RWPE1 (cell line): ENCODE results near the gene NTNG2.

Experiments
- CTCF ChIA-PET: fragments of 350-600 bp; sonication (Branson Sonifier 250); formaldehyde crosslinking; extraction: SDS; loops from one replicate; lab custom pipeline; 2021; lab: Yijun Ruan, JAX
- POLR2A ChIA-PET: fragments of 400-600 bp; formaldehyde crosslinking; extraction: SDS; loops from one replicate; lab custom pipeline; 2020; ENCODE audit warnings: antibody characterized with exemption; ENCODE audit not compliant: low non-redundant PET; lab: Yijun Ruan, JAX
- DNase-seq: peaks from one replicate; pipeline ENCODE4 v3.0.0; 2012; ENCODE audit warnings: low spot score
- H3K27ac ChIP-seq: fragments of 450-650 bp; 2 replicates; pipeline ENCODE4 v1.5.1; 2017
- CTCF ChIP-seq: fragments of 450-650 bp; conservative IDR thresholded peaks from 2 replicates; pipeline ENCODE4 v1.5.1; 2017; ENCODE audit warnings: low read depth, mild to moderate bottlenecking

NTNG2 gene

GRCh38 chr9:132245465-132245864, 83.6 kb downstream of the NTNG2 start:
- CTCF ChIA-PET: interaction anchor here (0.6 to 1.8 kb wide), 5 partner anchors 14 to 490 kb away, joined by 3 to 7 read pairs (median 5); no protein-coding TSS in a partner anchor
- POLR2A ChIA-PET: no interaction called here
- TF ChIP-seq CTCF: no peak
- no peak for DNase-seq
- H3K27ac ChIP-seq: no peak overlapping the region

GRCh38 chr9:132247942-132248341, 86.1 kb downstream of the NTNG2 start:
- H3K27ac ChIP-seq: no peak overlapping the region
- POLR2A ChIA-PET: no interaction called here
- TF ChIP-seq CTCF: no peak
- CTCF ChIA-PET: interaction anchor here (0.7 to 1.0 kb wide), 2 partner anchors 12 to 656 kb away, joined by 3 to 4 read pairs; no protein-coding TSS in a partner anchor
- DNase-seq: no peak

- POLR2A ChIA-PET: no interaction called here
- TF ChIP-seq CTCF: no peak
- no peak for DNase-seq
- no peak overlapping the region for H3K27ac ChIP-seq
- CTCF ChIA-PET: interaction anchor here (0.7 to 1.5 kb wide), 3 partner anchors 20 to 423 kb away, joined by 3 to 4 read pairs (median 3); no protein-coding TSS in a partner anchor
Measured at GRCh38 chr9:132249123-132249522, 87.3 kb downstream of the NTNG2 start.

- POLR2A ChIA-PET: no interaction called here
- no peak overlapping the region for H3K27ac ChIP-seq
- no peak for DNase-seq
- CTCF ChIA-PET: interaction anchor here (0.7 to 1.5 kb wide), 2 partner anchors 19 to 422 kb away, joined by 3 read pairs; no protein-coding TSS in a partner anchor
- no peak for TF ChIP-seq CTCF
Measured at GRCh38 chr9:132249690-132250089, 87.8 kb downstream of the NTNG2 start.

GRCh38 chr9:132250324-132251262, 88.7 kb downstream of the NTNG2 start:
- no peak overlapping the region for H3K27ac ChIP-seq
- TF ChIP-seq CTCF: no peak
- no peak for DNase-seq
- ChIA-PET POLR2A (no interaction called here), CTCF (interaction anchor here (0.8 to 1.4 kb wide), 2 partner anchors 9 to 14 kb away, joined by 3 to 7 read pairs; no protein-coding TSS in a partner anchor)

GRCh38 chr9:132260846-132261245, 99.0 kb downstream of the NTNG2 start:
- no peak overlapping the region for H3K27ac ChIP-seq
- TF ChIP-seq CTCF: no peak
- no peak for DNase-seq
- ChIA-PET CTCF (interaction anchor here (0.7 to 1.2 kb wide), 2 partner anchors 8 to 506 kb away, joined by 4 to 5 read pairs; no protein-coding TSS in a partner anchor), POLR2A (no interaction called here)
